Measurements from ENCODE around the gene SMIM12. TPM values are rescaled to one million over a fixed set of nuclear protein-coding genes. Genes with fewer than 3 reads are reported as not detected.

SMIM12 gene, protein sequence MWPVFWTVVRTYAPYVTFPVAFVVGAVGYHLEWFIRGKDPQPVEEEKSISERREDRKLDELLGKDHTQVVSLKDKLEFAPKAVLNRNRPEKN
- total RNA-seq: 10 to 100 TPM; 73.8 to 75.7 (median 73.8) TPM

DNA sequence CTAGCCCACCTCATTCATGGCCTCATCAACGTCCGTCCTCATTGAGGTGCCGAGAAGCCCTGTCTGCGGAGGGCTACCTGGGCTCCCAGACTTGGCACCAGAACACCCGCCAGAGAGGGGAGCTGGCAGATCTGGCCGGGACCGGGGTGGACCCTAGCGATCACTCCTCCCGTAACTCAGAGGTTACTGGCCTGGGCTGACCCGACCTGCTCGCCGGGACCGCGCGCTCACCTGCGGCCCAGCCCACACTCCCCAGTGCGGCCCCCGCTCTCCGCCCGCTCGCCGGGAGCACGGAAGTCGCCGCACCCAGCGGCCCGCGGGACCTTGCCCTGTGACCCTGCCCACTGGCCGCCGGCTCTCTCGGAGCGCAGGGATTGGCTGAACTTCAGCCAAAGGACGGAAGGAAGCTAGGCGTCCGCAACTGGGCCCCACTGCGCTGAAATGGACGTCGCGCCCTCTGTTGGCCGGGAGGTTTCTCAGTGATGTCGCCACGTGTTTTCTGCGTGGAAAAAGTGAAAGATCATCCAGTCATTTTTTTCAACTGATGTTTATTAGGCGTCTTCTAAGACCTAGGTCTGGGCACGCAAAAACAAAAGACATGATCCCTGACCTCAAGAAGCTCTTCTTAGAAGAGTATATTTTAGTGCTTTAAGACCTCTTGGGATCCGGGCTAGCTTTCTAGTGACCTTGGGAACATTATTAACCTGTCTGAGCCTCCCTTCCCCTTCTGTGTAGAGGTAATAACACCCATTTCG is at the start of gene SMIM12:
Gene SMIM12, minus strand, starts transcription at position 304 of the 755 bp plus-strand sequence. CDS start 3,772 bp downstream, outside the sequence.
- DNase-seq (peak; percentile 90), ATAC-seq (peak; percentile 98)
- Mint-ChIP-seq H3K4me3 (peak within 1 kb of the TSS; percentile 97), H3K4me1 (ENCODE audit: low read depth) (peaks cover 58% of the 10 kb centered on the region), H3K36me3 (ENCODE audit: insufficient read depth) (peaks cover 3% of the 10 kb centered on the region), H3K9me3 (no peaks in the 10 kb centered on the region), H3K27me3 (ENCODE audit: low read depth) (no peaks in the 10 kb centered on the region)

DNA sequence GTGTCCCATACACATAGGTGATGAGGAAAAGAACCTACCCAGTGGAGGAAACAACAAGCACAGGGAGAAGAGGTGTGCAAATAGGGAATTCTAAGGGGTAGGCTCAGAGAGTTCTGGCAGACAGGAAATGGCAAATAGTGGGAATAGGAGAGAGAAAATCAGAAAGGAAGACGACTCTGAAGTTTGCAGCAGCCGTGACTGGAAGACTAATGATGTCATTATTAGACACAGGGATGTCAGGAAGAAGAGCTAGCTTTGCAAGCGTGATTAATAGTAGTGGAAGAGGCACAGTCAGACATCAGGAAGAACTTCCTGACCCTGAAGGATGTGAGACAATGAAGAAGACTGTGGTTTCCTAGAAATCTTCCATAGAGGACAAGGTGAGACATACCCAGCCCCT is 48.8 kb upstream of the SMIM12 start:
- no peak overlapping the region for H3K4me3 Mint-ChIP-seq
- no peaks in the 10 kb centered on the region for H3K36me3 Mint-ChIP-seq (ENCODE audit: insufficient read depth)
- H3K4me1 Mint-ChIP-seq (ENCODE audit: low read depth): no peaks in the 10 kb centered on the region

DNA sequence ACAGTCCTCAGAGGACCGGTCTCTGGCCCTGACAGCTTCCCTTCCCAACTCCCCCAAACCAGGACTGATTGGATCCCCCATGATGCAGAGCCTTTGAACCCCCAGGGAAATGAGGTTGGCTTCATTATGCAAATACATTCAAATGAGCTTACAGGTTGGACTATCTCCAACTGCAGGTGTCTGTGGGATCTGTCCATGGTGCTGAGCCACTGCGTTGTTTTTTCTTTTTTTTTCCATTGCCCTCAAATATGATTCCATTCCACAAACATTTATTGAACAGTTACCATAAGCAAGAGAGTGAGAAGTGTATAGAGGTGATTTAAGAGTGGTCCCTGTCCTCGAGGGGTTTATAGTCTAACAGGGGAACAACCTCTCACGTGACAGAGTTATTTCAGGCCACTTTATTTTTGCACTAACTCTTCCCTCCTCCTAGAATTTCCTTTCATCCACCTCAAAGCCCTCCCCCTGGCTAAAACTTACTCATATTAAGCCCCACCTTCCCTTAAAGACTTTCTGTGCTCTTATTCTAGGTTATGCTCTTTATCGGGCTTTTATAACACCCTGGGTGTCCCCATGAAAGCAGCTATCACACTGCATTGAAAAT is 48.0 kb upstream of the SMIM12 start:
- Mint-ChIP-seq H3K27me3 (ENCODE audit: low read depth) (peaks cover 2% of the 10 kb centered on the region), H3K36me3 (ENCODE audit: insufficient read depth) (no peaks in the 10 kb centered on the region), H3K4me1 (ENCODE audit: low read depth) (no peaks in the 10 kb centered on the region), H3K4me3 (no peak overlapping the region), H3K9me3 (no peaks in the 10 kb centered on the region)
- ATAC-seq (no peak), DNase-seq (no peak)

More for the DNA sequence above, 48.8 kb upstream of the SMIM12 start:
- Mint-ChIP-seq H3K27me3 (ENCODE audit: low read depth) (peaks cover 2% of the 10 kb centered on the region), H3K9me3 (no peaks in the 10 kb centered on the region)
- ATAC-seq: no peak
- DNase-seq: no peak

DNA sequence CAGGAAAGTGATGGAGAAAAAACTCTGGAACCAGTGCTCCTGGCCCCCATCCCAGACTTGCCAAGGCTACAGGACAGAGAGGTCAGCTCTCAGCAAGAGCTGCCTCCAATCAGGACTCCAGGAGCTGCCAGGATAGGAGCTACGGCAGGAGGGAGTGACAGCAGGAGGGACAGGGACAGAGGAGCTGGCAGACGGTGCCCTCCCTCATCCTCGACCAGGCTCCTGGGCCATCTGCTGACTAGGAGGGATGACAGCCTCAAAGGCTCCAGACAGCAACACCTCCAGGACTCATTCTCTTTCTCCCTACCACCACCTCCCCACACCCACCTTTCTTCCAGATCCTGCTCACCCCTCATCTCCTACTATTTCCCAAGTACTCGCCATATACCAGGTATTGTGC is 47.2 kb upstream of the SMIM12 start:
- H3K9me3 Mint-ChIP-seq: no peaks in the 10 kb centered on the region
- DNase-seq: no peak
- H3K36me3 Mint-ChIP-seq (ENCODE audit: insufficient read depth): no peaks in the 10 kb centered on the region
- no peak overlapping the region for H3K4me3 Mint-ChIP-seq
- ATAC-seq: no peak
- H3K4me1 Mint-ChIP-seq (ENCODE audit: low read depth): no peaks in the 10 kb centered on the region
- H3K27me3 Mint-ChIP-seq (ENCODE audit: low read depth): peaks cover 7% of the 10 kb centered on the region

DNA sequence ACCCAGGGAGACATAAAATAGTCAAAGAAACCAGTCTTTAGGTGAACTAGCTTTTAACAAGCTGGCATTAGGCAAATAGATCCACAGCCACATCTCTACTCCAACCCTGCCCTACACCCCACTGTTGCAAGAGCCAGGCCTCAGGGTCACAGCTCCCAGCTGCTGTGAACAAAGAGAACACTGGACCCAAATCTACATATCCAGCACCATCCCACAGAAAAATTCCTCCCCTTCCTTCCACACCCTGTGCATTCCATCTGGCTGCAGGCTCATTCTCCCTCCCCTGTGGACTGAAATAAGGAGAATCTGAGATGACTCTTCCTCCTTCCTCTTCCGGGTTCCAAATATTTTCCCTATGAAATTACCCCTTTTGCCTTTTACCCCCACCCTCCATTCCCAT is 46.7 kb upstream of the SMIM12 start:
- H3K4me1 Mint-ChIP-seq (ENCODE audit: low read depth): no peaks in the 10 kb centered on the region
- ATAC-seq (no peak), DNase-seq (no peak)
- H3K4me3 Mint-ChIP-seq: no peak overlapping the region
- no peaks in the 10 kb centered on the region for H3K9me3 Mint-ChIP-seq
- no peaks in the 10 kb centered on the region for H3K36me3 Mint-ChIP-seq (ENCODE audit: insufficient read depth)
- H3K27me3 Mint-ChIP-seq (ENCODE audit: low read depth): peaks cover 10% of the 10 kb centered on the region

DNA sequence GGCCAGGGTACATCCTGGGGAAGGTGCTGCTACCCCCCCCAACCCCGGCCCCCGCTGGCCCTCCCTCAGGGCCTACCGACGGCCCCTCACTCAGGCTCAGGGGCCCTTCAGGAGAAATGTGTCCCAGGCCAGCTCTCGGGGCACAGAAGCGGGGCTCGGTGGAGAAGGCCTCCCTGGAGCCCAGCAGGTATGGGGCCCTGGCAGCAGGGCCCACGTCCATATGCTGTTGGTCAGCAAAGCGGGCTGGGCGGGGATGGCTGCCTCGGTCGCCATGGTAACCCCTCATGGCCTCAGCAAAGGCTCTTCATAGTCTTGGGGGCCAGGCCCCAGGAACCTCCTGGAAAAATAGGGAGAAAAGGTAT is 45.5 kb upstream of the SMIM12 start:
- Mint-ChIP-seq H3K4me3 (no peak overlapping the region), H3K36me3 (ENCODE audit: insufficient read depth) (no peaks in the 10 kb centered on the region), H3K9me3 (no peaks in the 10 kb centered on the region), H3K4me1 (ENCODE audit: low read depth) (no peaks in the 10 kb centered on the region), H3K27me3 (ENCODE audit: low read depth) (peaks cover 12% of the 10 kb centered on the region)
- no peak for DNase-seq
- ATAC-seq: no peak

DNA sequence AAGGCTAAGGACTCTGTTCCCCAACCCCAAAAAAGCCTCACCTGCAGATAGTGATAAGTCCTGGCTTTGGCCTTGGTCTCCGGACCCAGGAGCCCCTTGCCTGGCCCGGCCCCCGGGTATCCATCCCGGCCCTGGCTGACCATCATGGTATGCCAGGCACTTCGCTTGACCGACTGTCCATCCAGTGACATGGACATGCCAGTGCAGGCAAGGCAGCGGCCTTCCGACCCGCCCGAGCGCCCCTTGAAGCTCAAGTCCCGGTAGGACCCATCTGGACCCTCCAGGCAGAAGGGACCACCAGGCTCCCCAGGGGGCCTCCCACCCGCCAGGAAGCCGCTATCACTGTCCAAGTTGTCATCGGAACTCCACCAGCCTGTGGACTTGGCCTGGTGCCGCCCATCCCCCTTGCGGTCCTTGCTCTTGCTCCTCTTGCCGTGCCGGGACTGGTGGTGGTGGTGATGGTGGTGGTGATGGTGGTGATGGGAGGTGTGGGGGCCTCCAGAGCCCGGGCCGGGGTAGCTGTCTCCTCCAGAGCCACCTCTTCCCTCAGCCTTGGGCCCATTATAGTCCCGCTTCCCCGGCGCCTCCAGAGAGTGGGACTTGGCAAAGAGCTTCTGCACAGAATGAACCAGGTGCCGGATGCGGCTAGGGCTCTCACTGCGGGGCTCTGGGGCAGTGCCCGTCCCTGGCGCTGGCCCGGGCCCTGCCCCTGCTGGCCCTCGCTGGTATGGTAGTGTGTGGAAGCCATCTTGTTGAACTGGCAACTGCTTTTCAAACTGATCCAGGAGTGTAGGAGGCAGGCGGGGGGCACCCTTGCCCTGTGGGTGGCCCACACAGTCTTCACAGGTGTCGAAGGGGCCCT is 44.9 kb upstream of the SMIM12 start:
- Mint-ChIP-seq H3K27me3 (ENCODE audit: low read depth) (peaks cover 12% of the 10 kb centered on the region), H3K36me3 (ENCODE audit: insufficient read depth) (no peaks in the 10 kb centered on the region), H3K9me3 (no peaks in the 10 kb centered on the region), H3K4me1 (ENCODE audit: low read depth) (no peaks in the 10 kb centered on the region), H3K4me3 (no peak overlapping the region)
- DNase-seq: no peak
- no peak for ATAC-seq

DNA sequence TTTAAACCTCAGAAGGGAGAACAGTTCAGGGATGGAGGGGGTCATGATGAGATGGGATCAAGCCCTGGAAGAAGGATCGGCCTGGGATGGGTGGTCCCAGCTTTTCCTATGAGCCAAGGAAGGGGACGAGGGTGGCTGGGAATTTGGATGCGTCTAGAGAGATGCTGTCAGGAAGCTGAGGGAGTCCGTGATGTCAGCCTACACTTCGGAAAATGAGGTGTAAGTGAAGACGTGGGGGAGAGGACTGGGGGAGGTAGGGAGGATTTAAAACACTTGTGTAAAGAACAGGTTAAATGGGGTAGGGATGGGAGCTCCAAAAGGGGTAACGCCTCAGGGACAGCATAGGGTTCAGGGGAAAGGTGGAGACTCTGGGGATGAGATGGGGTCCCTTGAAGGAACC is 42.4 kb upstream of the SMIM12 start:
- Mint-ChIP-seq H3K4me3 (no peak overlapping the region), H3K27me3 (ENCODE audit: low read depth) (peaks cover 11% of the 10 kb centered on the region)

DNA sequence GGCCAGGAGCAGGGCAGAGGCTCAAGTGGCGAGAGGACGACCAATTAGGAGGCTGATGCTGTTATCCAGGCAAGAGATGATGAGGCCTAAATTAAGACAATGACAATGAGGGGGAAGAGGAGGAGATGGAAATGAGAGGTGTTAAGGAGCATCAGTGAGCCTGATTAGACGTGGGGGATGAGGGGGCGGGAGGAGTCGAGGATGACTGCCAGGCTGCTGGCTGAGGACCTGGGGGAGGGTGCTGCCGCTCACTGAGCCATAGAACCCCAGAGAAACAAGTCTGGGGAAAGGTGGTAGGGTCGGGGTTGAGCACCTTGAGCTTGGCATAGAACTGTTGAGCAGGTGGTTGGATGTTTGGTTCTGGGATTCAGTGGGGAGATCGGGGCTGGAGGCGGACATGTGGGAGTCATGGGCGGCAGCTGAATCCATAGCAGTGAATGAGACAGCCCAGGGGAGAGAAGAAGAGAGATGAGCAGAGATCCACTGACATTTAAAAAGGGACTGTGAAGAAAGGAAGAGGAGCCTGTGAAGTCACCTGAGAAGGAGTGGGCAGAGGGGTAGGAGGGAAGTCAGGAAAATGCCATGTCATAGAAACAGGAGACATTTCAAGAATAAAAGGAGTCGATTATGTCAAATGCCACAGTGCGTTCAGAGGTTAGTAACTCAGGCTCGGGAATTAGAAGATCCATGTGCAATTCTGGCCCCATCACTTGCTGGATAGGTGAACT is 41.4 kb upstream of the SMIM12 start:
- H3K4me3 Mint-ChIP-seq: no peak overlapping the region
- no peaks in the 10 kb centered on the region for H3K4me1 Mint-ChIP-seq (ENCODE audit: low read depth)
- no peaks in the 10 kb centered on the region for H3K36me3 Mint-ChIP-seq (ENCODE audit: insufficient read depth)
- no peak for ATAC-seq
- H3K9me3 Mint-ChIP-seq: no peaks in the 10 kb centered on the region
- peaks cover 10% of the 10 kb centered on the region for H3K27me3 Mint-ChIP-seq (ENCODE audit: low read depth)
- no peak for DNase-seq

More for the DNA sequence above, 42.4 kb upstream of the SMIM12 start:
- Mint-ChIP-seq H3K9me3 (no peaks in the 10 kb centered on the region), H3K4me1 (ENCODE audit: low read depth) (no peaks in the 10 kb centered on the region), H3K36me3 (ENCODE audit: insufficient read depth) (no peaks in the 10 kb centered on the region)
- no peak for ATAC-seq
- DNase-seq: no peak

DNA sequence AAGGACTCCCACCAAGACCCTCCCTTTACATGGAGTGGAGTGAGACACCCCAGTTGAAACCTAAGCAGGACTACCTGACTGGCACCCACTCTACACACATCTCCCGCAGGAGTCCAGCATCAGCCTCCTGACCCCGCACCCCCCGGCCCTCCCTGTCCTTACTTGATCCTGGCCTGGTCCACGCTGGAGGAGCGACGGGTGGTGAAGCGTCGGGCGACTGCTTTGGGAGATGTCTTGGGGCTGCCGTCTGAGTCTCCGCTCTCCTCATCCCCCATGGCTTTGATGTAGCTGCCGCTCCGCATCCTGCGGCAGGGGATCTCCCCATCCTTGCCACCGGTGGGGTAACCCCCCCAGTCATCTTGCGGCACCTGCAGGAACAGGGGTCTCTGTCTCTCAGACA is 40.4 kb upstream of the SMIM12 start:
- peaks cover 10% of the 10 kb centered on the region for H3K27me3 Mint-ChIP-seq (ENCODE audit: low read depth)
- no peaks in the 10 kb centered on the region for H3K36me3 Mint-ChIP-seq (ENCODE audit: insufficient read depth)
- H3K4me3 Mint-ChIP-seq: no peak overlapping the region
- DNase-seq: no peak
- H3K4me1 Mint-ChIP-seq (ENCODE audit: low read depth): no peaks in the 10 kb centered on the region
- H3K9me3 Mint-ChIP-seq: no peaks in the 10 kb centered on the region
- no peak for ATAC-seq

DNA sequence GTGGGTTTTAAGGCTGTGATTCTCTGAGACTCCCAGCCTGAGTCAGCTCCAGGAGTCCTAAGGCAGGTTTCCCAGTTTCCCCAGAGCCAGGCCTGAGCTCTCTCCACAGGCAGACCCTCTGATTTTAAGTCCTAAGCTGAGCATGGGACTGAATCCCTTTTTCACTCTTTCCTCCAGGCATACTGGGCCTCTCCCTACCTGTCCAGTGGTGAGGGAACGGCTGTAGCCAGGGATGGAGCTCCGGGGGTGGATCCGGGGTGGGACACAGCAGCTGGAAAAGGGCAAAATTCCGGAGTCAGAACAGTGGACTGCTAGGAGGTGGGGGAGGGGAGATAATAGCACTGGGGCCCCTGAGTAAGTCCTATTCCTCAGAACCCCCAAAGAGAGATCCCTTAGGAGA is 39.9 kb upstream of the SMIM12 start:
- H3K9me3 Mint-ChIP-seq: no peaks in the 10 kb centered on the region
- peaks cover 10% of the 10 kb centered on the region for H3K27me3 Mint-ChIP-seq (ENCODE audit: low read depth)
- DNase-seq (no peak), ATAC-seq (no peak)
- H3K4me3 Mint-ChIP-seq: no peak overlapping the region
- H3K36me3 Mint-ChIP-seq (ENCODE audit: insufficient read depth): no peaks in the 10 kb centered on the region
- no peaks in the 10 kb centered on the region for H3K4me1 Mint-ChIP-seq (ENCODE audit: low read depth)

DNA sequence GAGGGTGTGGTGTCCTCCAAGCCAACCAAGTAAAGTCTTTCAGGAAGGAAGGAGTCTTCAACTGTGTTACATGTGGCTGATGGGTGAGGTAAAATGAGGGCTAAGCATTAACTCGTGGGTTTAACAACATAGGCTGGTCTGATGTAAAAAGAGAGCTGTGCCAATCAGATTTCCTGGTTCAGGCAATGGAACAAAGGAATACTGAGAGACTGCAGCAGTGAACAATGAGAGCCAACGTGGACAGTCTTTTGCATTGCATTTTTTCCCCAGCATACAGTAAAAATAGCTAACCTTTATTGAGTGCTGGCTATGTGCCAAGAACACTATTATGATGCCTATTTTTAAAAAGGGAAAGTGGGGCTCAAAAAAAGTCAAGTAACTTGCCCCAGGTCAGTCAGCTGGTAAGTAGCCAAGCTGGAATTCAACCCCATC is 38.8 kb upstream of the SMIM12 start:
- no peak for ATAC-seq
- Mint-ChIP-seq H3K4me1 (ENCODE audit: low read depth) (no peaks in the 10 kb centered on the region), H3K27me3 (ENCODE audit: low read depth) (peaks cover 10% of the 10 kb centered on the region), H3K36me3 (ENCODE audit: insufficient read depth) (no peaks in the 10 kb centered on the region), H3K4me3 (no peak overlapping the region), H3K9me3 (no peaks in the 10 kb centered on the region)
- DNase-seq: no peak

DNA sequence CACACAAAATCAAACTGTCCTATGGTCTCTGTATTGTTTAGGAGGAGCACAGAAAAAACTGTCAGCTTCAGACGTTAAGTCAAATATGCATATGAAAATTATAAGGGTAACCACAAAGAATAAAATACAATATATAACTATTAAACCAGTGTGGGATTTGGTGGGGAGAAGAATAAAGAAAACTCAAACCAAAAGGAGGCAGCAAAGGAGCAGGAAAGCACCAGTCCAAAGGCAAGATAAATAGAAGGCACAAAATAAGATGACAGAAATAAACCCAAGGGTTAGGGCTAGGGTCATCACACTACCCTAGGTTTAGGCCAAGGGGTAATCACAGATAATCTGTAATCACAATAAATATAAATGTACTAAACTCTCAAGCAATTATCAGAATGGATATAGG is 37.1 kb upstream of the SMIM12 start:
- Mint-ChIP-seq H3K27me3 (ENCODE audit: low read depth) (peaks cover 7% of the 10 kb centered on the region), H3K36me3 (ENCODE audit: insufficient read depth) (peaks cover 3% of the 10 kb centered on the region), H3K4me3 (no peak overlapping the region), H3K9me3 (peaks cover 11% of the 10 kb centered on the region), H3K4me1 (ENCODE audit: low read depth) (no peaks in the 10 kb centered on the region)
- DNase-seq (no peak), ATAC-seq (no peak)

DNA sequence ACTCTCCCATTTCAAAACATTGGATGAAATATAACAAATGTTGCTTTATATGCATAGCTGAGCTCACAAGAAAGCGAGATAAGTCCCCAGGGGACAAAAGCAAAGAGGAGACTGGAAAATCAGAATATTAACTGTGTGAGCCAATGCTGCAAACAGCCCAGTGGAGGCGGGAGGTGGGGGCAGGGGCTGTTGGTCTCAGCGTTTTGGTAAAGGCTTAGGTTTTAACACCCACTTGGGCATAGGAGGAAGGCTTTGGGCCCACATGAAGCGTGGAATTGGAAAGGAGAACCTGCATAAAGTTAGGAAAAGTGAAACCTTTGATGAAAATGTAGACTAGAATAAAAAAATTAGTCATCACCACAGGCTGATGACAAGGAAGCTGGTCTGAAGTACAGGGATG is 30.2 kb upstream of the SMIM12 start:
- ATAC-seq: no peak
- peaks cover 3% of the 10 kb centered on the region for H3K4me1 Mint-ChIP-seq (ENCODE audit: low read depth)
- H3K4me3 Mint-ChIP-seq: no peak overlapping the region
- H3K36me3 Mint-ChIP-seq (ENCODE audit: insufficient read depth): peaks cover 3% of the 10 kb centered on the region
- DNase-seq: no peak
- peaks cover 29% of the 10 kb centered on the region for H3K27me3 Mint-ChIP-seq (ENCODE audit: low read depth)
- peaks cover 13% of the 10 kb centered on the region for H3K9me3 Mint-ChIP-seq
